Ammon's horn (tissue), 1 donor: ENCODE data around the gene TRNAU1AP.
A peak's percentile ranks its signal among the peaks of the same experiment; 100 is the strongest.
"Not testable (repeated sequence)": the region's sequence is repeated elsewhere in the genome, so short reads cannot be mapped to it uniquely, and the experiment has no call there.

ENCODE experiments used
- DNase-seq: peaks from one replicate; pipeline ENCODE4 v3.0.0-alpha.2; 2016; ENCODE audit warnings: low spot score

TRNAU1AP gene

GRCh38 chr1:28521502-28522164 is 31.3 kb upstream of the TRNAU1AP start:
- no peak for DNase-seq

- DNase-seq = not testable (repeated sequence)
These were observed 30.3 kb upstream of the TRNAU1AP start for GRCh38 chr1:28522537-28522936.

- not testable (repeated sequence) for DNase-seq
These were observed 27.8 kb upstream of the TRNAU1AP start for GRCh38 chr1:28525002-28525642.

GRCh38 chr1:28526886-28527285 is 26.0 kb upstream of the TRNAU1AP start:
- no peak for DNase-seq

GRCh38 chr1:28530456-28530855 is 22.4 kb upstream of the TRNAU1AP start:
- no peak for DNase-seq

GRCh38 chr1:28534671-28535070 is 18.2 kb upstream of the TRNAU1AP start:
- no peak for DNase-seq

GRCh38 chr1:28535180-28535579 is 17.7 kb upstream of the TRNAU1AP start:
- no peak for DNase-seq

- peak; percentile 69 for DNase-seq
These were observed 15.3 kb upstream of the TRNAU1AP start for GRCh38 chr1:28537457-28538199.

- DNase-seq = no peak
These were observed 14.6 kb upstream of the TRNAU1AP start for GRCh38 chr1:28538286-28538685.

- no peak for DNase-seq
These were observed 12.2 kb upstream of the TRNAU1AP start for GRCh38 chr1:28540651-28541050.

GRCh38 chr1:28541414-28542015 is 11.4 kb upstream of the TRNAU1AP start:
- not testable (repeated sequence) for DNase-seq

GRCh38 chr1:28545246-28545628 is 7.6 kb upstream of the TRNAU1AP start:
- DNase-seq = no peak

GRCh38 chr1:28548318-28548717 is 4.6 kb upstream of the TRNAU1AP start:
- DNase-seq = no peak

- DNase-seq = no peak
These were observed 1.5 kb upstream of the TRNAU1AP start for GRCh38 chr1:28551381-28551780.

- DNase-seq = no peak
These were observed 8.0 kb downstream of the TRNAU1AP start for GRCh38 chr1:28560886-28561285.

GRCh38 chr1:28564310-28564709 is 11.4 kb downstream of the TRNAU1AP start:
- DNase-seq = no peak

- DNase-seq = no peak
These were observed 12.2 kb downstream of the TRNAU1AP start for GRCh38 chr1:28565040-28565439.

GRCh38 chr1:28565726-28566125 is 12.8 kb downstream of the TRNAU1AP start:
- DNase-seq = no peak

- no peak for DNase-seq
These were observed 14.0 kb downstream of the TRNAU1AP start for GRCh38 chr1:28566931-28567330.

- DNase-seq = no peak
These were observed 19.0 kb downstream of the TRNAU1AP start for GRCh38 chr1:28571911-28572310.

GRCh38 chr1:28572891-28573290 is 20.0 kb downstream of the TRNAU1AP start:
- DNase-seq = not testable (repeated sequence)

GRCh38 chr1:28573564-28573963 is 20.7 kb downstream of the TRNAU1AP start:
- no peak for DNase-seq
